ENCODE measurements around the gene DKC1.

DKC1 gene

DNA sequence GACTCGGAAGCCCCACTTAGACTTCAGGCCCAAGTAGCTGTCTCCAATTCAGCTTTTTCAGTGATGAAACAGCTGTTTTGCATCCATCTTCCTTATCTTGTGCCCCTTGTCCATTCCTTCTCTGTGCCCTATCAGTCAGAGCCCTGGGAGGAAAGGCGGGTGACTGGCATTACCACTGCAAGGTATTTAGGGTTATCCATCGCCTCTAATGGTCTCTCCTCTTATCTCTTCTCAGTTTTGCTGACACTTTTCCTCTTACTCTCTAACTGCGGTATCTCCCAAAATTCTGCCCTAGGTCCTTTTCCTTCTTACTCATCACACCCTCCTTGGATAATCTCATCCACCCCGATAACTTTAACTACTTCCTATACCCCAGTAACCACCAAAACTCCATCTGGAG is 25.5 kb upstream of the DKC1 start:
- DNase-seq (ENCODE audit: low read depth in 2 of 2), result no peak

GRCh38 chrX:154738011-154738738 is 24.5 kb upstream of the DKC1 start:
- no peak for DNase-seq (ENCODE audit: low read depth in 2 of 2)

DNA sequence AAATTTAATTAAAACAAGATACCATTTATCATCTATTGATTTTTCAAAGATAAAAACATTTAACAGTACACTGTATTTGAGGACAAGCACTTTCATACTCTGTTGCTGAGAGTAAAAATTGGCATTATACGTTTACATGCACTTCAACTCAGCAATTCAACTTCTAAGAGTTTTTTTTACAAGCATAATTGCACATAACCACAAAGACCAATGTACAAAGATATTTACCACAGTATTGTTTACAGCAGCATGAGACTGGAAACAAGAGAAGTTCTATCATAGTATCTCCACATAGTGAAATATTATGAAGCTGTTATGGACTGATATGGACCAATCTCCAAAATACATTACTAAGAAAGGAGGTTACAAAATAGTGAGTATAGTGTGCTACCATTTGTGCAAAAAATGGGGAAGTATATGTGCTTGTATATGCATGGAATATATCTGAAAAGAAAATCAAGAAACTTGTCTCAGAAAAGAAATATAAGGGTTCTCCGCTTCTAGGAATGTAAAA is 22.7 kb upstream of the DKC1 start:
- DNase-seq (ENCODE audit: low read depth in 2 of 2), result no peak

- no peak for DNase-seq (ENCODE audit: low read depth in 2 of 2)
Measured at GRCh38 chrX:154742613-154743012, 20.1 kb upstream of the DKC1 start.

GRCh38 chrX:154748712-154749339 is 13.8 kb upstream of the DKC1 start:
- no peak for DNase-seq (ENCODE audit: low read depth in 2 of 2)

GRCh38 chrX:154749856-154750255 is 12.8 kb upstream of the DKC1 start:
- DNase-seq (ENCODE audit: low read depth in 2 of 2), result no peak

DNA sequence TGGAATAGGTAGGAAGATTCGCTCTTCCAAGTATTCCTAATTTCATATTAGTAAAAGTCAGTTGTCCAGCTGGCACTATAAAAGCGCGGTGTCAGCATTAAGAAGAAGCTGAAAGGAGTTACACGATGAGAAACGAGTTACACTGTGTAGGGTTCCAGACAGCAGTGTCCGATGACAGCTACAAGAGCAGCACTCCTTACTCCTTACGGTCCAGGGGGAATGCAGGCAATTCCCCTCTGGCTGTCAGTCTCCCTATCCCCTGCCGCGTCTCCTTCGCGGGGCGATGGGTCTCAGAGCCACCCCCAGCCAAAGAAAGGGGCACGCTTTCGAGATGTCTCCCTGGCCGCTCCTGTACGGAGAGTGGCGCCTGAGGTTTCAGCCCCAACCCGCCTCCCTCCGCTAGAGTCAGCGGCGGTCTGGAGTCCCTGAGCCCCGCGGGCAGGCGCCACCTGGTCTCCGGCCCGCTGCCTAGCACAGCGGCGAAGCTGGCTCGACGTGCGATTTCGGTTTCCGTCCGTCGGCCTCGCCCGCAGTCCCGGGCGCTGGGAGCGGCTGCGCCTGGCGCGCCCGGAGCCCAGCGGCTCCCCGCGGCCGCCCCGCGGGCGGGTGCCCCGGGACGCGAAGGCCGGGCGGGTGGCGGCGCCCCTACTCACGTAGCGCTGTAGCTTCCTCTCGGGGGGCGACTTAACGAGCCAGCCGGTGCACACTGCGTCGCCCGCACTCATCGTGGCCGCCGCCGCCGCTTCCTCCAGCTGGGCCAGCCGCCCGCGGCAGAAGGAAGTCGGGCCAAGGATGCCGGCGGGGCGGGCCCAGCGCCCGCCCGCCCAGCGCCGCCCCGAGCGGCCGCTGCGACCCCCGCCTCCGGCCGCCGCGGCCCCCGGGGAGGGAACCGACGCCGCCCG is 12.1 kb upstream of the DKC1 start, which contains the start of gene GAB3:
GAB3 (minus strand) TSS at position 777 of the 902 bp plus-strand sequence; CDS start at position 725, 52 bp downstream.
- no peak for DNase-seq (ENCODE audit: low read depth in 2 of 2)

DNA sequence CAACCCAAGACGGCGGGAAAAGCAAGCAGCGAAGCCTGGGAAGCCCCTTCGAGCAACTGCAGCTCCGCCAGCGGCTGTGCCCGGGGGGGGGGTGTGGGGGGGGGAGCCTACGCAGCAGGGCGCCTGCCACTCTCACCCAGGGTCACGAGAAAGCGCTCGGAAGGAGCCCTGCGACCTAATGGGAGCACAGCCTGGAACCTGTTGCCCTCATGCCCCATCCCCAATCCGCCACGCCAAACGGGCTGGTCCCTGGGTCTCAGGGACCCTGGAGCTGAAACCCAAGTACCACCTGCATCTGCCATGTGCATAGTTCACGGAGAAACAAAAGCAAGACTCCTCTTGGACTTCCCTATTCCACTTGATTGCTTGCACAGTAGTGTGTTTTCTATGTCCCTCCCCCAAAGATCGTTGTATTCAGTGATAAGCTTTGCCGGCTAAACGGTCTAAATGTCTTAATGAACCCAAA is 11.4 kb upstream of the DKC1 start:
- no peak for DNase-seq (ENCODE audit: low read depth in 2 of 2)

DNA sequence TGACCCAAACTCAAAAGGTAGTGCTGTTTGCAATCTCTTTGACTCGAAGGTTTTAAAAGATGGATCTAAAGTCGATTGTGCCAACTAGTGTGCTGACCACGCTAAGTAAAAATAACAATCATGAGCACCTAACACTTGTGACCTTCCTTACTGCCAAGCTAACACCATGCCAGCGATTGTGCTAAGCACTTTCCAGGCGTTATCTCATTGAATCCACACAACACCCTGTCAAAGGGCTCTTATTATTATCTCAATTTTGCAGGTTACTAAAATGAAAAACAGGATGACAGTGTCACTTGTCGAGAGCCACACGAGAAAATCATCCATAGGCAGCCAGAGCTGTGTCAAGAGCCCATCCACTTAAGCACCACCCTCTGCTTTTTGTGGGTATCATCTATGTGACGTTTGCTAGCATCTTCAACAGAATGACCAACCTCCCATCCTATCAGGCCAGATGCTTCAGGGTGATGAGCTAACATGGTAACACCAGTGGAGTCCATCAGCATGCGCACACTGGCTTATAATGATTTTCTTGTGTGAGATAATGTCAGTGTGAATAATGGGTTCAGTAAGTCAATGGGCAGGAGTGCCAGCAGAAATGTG is 10.9 kb upstream of the DKC1 start:
- no peak for DNase-seq (ENCODE audit: low read depth in 2 of 2)

GRCh38 chrX:154758696-154759095 is 4.0 kb upstream of the DKC1 start:
- DNase-seq (ENCODE audit: low read depth in 2 of 2), result no peak

DNA sequence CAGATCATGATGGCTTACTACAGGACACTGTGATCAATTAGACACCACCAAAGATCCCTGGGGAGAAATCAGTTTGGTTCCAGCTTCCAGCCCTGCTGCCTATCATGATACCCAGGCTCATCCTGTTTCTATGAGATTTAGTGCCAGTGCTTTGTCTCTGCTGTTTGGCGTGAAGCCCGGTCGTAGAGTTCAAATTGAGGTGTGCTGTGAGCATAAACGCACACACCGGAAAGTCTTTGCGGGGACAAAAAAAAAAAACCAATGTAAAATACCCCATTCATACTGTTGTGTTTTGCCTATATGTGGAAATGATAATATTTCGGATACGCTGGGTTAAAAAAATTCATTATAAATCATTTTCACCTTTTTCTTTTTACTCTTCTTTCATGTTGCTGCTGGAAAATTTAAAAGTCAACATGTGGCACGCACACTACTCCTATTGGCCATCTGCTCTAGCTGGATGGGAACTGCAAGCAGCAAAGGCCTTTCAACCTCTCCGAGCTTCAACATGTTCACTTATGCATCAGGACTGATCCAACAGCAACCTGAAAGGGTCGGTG is 607 bp upstream of the DKC1 start:
- DNase-seq (ENCODE audit: low read depth in 2 of 2), result no peak

- DNase-seq (ENCODE audit: low read depth in 2 of 2), result no peak
Measured at GRCh38 chrX:154774622-154775021, 12.0 kb downstream of the DKC1 start.

GRCh38 chrX:154775419-154776349 is 13.0 kb downstream of the DKC1 start:
- DNase-seq (ENCODE audit: low read depth in 2 of 2), result no peak

DNA sequence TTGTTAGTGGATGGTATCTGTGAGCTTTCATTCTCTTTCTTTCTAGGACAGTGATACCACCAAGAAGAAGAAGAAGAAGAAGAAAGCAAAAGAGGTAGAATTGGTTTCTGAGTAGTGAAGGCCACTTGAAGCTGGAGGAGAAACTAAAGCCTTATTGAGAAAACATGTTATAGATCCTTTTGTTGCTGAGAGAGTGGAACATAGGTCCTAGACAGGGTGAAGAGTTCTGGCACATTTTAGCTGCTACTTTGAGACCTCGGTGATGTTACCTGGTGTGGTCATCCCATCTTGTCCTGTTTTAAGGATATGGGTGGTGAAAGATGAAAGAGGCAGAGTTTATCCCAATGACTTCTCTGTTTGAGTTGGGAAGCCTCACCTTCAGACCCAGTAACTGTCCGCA is 14.1 kb downstream of the DKC1 start:
- no peak for DNase-seq (ENCODE audit: low read depth in 2 of 2)

- no peak for DNase-seq (ENCODE audit: low read depth in 2 of 2)
Measured at GRCh38 chrX:154779261-154779660, 16.6 kb downstream of the DKC1 start.

- DNase-seq (ENCODE audit: low read depth in 2 of 2), result no peak
Measured at GRCh38 chrX:154780968-154781367, 18.3 kb downstream of the DKC1 start.

GRCh38 chrX:154784149-154784995 is 21.7 kb downstream of the DKC1 start:
- DNase-seq (ENCODE audit: low read depth in 2 of 2), result no peak

DNA sequence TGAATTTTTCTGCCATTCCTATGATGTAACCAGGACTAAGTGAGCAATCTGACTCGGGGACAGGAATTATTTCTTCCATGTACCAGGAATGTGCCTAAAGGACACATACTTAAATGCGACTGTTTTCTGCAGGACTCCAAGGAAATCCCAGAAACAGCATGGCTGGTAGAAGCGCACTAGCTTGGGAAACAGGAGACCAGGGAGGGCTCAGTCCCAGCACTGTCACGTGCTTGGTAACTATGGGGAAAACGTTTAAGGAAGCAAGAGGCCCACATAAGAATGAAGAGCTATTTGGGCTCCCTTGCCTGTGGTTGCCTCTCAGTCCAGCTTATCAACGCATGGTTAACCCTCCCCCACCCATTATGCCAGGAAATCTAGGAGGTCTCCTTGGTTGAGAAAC is 23.1 kb downstream of the DKC1 start:
- no peak for DNase-seq (ENCODE audit: low read depth in 2 of 2)

GRCh38 chrX:154791467-154791866 is 28.8 kb downstream of the DKC1 start:
- DNase-seq (ENCODE audit: low read depth in 2 of 2), result no peak

Measured in stimulated activated CD8-positive, alpha-beta memory T cell treated with anti-CD3 and anti-CD28 coated beads, Interleukin-15, amount 100 ng/mL, for 4 hours (primary cell).